Ramos (cell line): ENCODE results near the gene POFUT2.
"Not testable (repeated sequence)": the region's sequence is repeated elsewhere in the genome, so short reads cannot be mapped to it uniquely, and the experiment has no call there.

Source experiments
- in situ Hi-C: fragments of 300-500 bp; cut with MboI; formaldehyde crosslinking; loops from one replicate; pipeline ENCODE4 v1.14.3; 2022; ENCODE audit warnings: low sequenced_read_pairs; ENCODE audit not compliant: unreplicated experiment

The POFUT2 gene

DNA sequence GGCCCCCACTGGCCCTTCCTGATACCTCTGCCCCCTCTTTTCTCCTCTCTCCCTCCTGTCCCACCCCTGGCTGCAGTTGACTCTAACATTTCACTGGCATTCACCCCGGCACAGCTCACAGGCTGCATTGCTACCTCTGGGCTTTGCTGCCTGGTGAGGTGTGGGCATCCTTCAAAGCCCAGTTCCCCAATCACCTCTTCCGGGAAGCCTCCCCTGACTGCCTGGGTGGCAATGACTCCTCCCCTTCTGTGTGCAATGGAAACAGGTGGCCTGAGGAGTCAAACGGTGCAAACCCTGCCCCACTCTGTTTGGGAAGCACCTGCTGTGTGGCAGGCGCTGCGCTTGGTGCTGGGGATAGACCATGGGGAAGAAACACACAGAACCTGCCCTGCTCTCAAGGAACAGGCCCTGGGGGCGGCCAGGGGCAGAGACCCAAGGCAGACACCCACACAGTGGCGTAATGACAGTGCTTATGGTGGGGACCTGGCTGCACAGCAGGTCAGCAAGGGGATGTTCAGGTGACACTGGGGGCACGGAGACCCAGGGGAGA, 39.3 kb upstream of the POFUT2 start:
- in situ Hi-C loops, result no loop called here

- in situ Hi-C loops, result no loop called here
Observed at GRCh38 chr21:45326169-45326851, 38.6 kb upstream of the POFUT2 start.

GRCh38 chr21:45325206-45326168, 37.8 kb upstream of the POFUT2 start:
- in situ Hi-C loops, result no loop called here

DNA sequence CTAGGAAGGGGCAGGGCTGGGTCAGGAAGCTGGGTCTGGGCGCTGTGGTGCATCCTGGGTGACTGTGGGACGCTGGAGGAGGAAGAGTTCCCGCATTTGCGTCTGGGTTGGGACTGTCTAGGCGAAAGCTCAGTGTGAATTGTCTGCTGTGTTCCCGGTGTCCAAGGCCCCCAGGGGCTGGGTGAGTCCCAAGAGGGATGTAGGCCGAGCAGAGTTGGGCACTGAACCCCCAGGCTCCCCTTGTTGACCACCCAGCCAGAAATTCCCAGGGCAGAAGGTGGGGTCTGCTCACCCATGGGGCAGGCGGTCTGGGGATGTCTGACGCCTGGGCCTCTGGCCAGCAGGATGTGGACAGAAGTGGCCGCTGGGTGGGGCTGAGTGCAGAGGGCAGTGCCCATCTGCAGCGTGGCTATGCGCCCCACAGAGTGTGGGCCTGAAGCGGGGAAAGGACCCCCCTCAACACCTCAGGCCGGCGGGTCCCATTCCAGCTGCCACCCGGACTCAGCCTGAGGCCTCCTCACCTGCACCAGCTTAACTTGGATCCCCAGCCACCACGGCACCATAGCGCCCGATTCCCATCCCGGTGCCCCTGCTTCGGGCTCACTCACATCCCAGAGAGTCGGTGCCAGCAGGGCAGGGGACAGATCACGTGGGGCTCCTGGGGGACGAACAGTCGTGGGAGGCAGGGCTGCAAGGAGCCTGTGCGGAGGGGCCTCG, 37.0 kb upstream of the POFUT2 start:
- in situ Hi-C loops, result no loop called here

GRCh38 chr21:45323487-45324311, 36.0 kb upstream of the POFUT2 start:
- in situ Hi-C loops, result no loop called here

DNA sequence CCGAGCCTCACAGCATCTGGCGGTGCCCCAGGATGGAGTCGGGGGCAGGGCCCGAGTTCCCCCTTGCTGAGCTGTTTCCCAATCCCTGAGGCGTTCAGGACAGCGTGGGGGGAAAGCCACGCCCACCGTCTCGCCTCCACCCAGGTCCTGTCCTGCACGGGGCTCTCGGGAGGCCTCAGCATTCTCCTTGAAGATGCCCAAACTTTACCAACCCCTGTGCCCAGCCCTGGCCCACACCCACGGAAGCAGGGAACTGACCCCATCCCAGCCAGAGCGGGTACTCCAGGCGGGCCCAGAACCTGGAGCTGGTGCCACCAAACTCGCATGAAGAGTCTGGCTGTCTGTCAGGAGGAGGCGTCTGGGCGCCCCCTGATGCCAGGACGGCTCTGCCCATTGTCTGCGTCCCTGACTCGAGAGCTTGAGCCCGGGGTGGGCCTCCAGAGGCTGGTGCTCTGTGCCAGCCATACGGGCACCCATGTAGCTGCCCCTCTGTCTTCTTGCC, 35.3 kb upstream of the POFUT2 start:
- in situ Hi-C loops, result no loop called here

DNA sequence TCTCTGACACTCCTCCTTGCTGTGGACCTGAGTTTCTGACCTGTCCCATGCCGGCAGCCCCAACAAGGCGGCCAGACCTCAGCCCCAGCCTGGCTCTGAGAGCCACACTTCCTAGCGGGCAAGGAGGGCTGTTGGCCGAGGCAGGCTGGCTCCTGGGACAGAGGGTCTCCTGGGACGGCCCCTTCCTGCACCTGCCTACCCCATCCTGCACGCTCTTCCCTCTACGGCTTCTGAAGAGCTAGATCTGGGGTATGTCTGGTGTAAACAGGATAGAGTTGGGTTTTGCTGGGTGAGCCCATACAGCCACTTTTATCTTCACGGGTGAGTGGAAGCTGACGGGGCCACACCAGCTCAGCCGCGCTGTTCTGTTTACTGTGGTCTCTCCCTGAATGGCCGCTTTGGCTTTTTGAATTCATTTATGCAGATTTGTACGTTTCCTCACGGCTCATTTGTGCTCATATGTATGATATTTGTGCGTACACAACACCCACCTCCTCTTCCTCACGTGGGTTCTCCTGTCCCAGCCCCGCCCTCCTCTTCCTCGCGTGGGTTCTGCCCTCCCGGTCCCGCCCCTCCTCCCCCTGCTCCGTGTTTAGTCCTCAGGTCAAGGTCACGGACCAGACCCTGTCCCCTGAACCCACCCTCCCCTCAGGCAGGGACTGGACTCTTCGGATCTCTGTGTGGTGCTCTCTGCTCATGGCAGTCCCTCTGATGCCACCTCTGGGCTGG, 34.7 kb upstream of the POFUT2 start:
- in situ Hi-C loops, result no loop called here

DNA sequence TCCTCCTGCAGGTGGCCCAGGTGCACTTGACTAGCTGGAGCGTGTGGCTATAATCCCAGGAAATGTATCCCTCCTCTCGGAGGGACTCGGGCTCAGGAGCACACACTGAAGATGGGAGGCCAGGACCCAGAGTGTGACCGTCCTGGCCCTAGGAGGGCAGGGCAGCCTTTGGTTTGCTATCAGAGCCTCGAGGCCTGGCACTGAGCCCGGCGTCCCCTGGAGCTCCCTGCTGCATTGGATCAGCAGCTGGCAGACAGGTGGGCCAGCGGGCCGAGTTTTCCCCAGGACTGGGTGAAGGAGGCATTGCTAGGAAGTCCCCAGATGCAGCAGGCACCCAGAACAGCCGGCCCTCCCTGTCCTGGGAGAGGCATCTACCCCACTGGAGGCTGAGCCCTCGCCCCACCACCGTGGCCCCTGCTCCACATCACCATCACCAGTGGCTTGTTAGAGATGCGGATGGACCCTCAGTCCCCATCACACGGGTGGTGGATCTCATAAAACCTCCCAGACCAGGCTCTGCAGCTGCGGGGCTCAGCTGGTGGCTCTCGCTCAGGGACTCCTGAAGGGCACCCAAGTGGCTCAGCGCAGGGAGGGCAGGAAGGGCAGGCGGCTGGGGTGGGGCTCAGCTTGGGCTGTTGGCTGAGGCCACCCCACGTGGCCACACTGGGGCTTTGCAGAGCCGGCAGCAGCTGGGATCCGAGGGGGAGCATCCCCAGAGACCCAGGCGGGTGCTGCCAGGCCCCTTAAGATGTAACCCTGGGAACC, 32.7 kb upstream of the POFUT2 start:
- in situ Hi-C loops, result no loop called here

- in situ Hi-C loops, result no loop called here
Observed at GRCh38 chr21:45319461-45320211, 31.9 kb upstream of the POFUT2 start.

DNA sequence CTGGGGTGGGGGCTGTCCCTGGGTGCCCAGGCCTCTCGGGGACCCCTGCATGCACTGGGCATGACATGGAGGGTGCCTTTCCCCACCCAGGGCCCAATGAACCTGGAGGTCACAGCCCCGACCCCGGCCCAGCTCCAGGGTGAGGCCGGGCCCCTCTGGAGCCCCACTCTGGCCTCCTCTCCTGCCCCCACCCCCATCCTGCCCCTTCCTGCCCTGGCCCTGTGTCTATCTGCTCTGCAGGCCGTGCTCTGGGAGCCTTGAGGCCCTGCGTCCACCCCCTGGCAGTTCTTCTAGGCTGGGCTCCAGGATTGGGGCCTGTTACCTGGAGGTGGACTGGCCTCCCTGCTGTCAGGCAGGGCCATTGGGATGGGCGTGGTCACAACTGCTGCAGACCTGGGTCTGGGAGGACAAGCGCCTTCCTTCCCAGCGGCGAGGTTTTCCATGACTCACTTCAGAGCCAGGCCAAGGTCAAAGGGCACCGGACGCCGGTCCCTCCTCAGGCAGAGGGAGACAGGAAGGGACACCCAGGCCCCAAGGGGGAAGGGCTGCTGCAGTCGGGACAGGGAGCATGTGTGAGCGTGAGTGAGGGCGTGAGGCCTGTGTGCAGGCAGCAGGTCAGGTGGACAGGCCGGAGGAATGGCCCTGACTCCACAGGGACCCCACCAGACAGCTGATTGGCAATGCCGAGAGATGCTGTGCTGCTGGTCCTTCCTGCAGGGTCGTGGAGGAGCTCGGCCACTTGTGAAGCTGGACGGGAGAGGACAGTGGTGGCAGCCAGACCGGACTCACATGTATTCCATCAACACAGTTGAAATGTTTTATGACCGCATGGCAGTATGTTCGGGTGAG, 31.1 kb upstream of the POFUT2 start:
- in situ Hi-C loops, result no loop called here

DNA sequence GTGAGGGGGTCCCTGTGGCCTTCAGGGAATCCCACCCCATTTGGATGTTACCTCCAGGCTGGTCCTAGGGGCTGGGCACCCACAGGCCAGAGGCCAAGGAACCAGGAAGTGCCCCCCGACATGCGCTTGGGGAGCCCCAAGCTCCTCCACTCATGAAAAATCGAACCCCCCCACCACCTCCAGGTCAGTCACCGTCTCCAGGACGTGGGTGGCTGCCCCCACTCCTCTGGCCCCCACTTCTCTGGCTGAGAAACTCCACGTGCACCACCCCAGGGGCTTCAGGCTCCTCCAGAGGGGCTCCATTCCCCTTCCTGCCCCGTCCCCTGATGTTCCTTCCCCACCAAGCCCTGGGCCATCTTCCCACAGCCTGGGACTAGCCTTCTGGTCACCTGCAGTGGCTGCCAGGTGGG, 30.5 kb upstream of the POFUT2 start:
- in situ Hi-C loops, result no loop called here

GRCh38 chr21:45317398-45318145, 29.9 kb upstream of the POFUT2 start:
- in situ Hi-C loops, result no loop called here

- in situ Hi-C loops, result no loop called here
Observed at GRCh38 chr21:45316871-45317397, 29.2 kb upstream of the POFUT2 start.

GRCh38 chr21:45315676-45316470, 28.2 kb upstream of the POFUT2 start:
- in situ Hi-C loops, result not testable (repeated sequence)

DNA sequence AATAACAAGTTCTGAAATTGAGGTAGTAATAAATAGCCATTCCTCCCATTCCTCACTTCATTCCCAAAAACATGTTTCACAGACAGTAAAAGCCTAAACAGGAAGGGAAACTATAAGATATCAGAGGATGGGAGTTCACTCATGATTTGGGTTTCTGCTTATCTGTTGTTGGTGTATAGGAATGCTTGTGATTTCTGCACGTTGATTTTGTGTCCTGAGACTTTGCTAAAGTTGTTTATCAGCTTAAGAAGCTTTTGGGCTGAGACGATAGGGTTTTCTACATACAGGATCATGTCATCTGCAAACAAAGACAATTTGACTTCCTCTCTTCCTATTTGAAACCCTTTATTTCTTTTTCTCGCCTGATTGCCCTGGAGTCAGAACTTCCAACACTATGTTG, 26.0 kb upstream of the POFUT2 start:
- in situ Hi-C loops, result no loop called here
